Neural crest cell (in vitro differentiated cells): ENCODE data around the gene PDPN. TPM values are rescaled to one million over a fixed set of nuclear protein-coding genes. Genes with fewer than 3 reads are reported as not detected.

Experiments used
- DNase-seq: peaks from one replicate; pipeline ENCODE4 v3.0.0; 2021; ENCODE audit warnings: low read depth, mixed read lengths, low spot score
- H3K27ac Mint-ChIP-seq: one replicate; pipeline ENCODE4 v1.8.0; 2021; ENCODE audit warnings: mild to moderate bottlenecking, mixed read lengths; ENCODE audit not compliant: unreplicated experiment
- H3K27me3 Mint-ChIP-seq: 2 replicates; pipeline ENCODE4 v1.8.0; 2021; ENCODE audit warnings: low read depth, mild to moderate bottlenecking, mixed read lengths
- H3K36me3 Mint-ChIP-seq: 2 replicates; pipeline ENCODE4 v1.8.0; 2021; ENCODE audit warnings: low read depth, mild to moderate bottlenecking, mixed read lengths
- H3K4me1 Mint-ChIP-seq: 2 replicates; pipeline ENCODE4 v1.8.0; 2021; ENCODE audit warnings: mixed read lengths
- H3K4me3 Mint-ChIP-seq: one replicate; pipeline ENCODE4 v1.8.0; 2021; ENCODE audit warnings: mild to moderate bottlenecking, mixed read lengths
- H3K9me3 Mint-ChIP-seq: 2 replicates; pipeline ENCODE4 v1.8.0; 2021; ENCODE audit warnings: mixed read lengths
- CTCF ChIP-seq: fragments of 200-600 bp; sonication (generic); conservative IDR thresholded peaks from 2 replicates; pipeline ENCODE4 v1.5.0; 2021; ENCODE audit warnings: antibody characterized with exemption, mild to moderate bottlenecking
- total RNA-seq: library from RNA; stranded (reverse); gene quantifications from 2 replicates; pipeline ENCODE4 v1.2.1, GENCODE V29; 2021

The PDPN gene
- total RNA-seq, 1 donor from 2014 or later = 47.4 TPM

- H3K4me1 Mint-ChIP-seq = no peaks in the 10 kb centered on the region
- no peaks in the 10 kb centered on the region for H3K27me3 Mint-ChIP-seq
- H3K4me3 Mint-ChIP-seq = no peak overlapping the region
- H3K36me3 Mint-ChIP-seq = no peaks in the 10 kb centered on the region
- DNase-seq = no peak
- TF ChIP-seq CTCF = no peak
- H3K9me3 Mint-ChIP-seq = peaks cover 7% of the 10 kb centered on the region
- H3K27ac Mint-ChIP-seq = no peak overlapping the region
Observed at GRCh38 chr1:13643017-13643416, 59.4 kb downstream of the PDPN start.

- H3K4me3 Mint-ChIP-seq = no peak overlapping the region
Observed at GRCh38 chr1:13646521-13646920, 62.9 kb downstream of the PDPN start.

GRCh38 chr1:13651279-13651678 lies 67.6 kb downstream of the PDPN start:
- Mint-ChIP-seq H3K27ac (no peak overlapping the region), H3K4me1 (no peaks in the 10 kb centered on the region), H3K4me3 (no peak overlapping the region), H3K27me3 (no peaks in the 10 kb centered on the region), H3K9me3 (peaks cover 6% of the 10 kb centered on the region), H3K36me3 (peaks cover 5% of the 10 kb centered on the region)
- TF ChIP-seq CTCF = no peak
- DNase-seq = no peak

More at GRCh38 chr1:13646521-13646920, 62.9 kb downstream of the PDPN start:
- Mint-ChIP-seq H3K36me3 (peaks cover 5% of the 10 kb centered on the region), H3K27ac (no peak overlapping the region), H3K4me1 (no peaks in the 10 kb centered on the region), H3K9me3 (peaks cover 9% of the 10 kb centered on the region), H3K27me3 (no peaks in the 10 kb centered on the region)
- no peak for DNase-seq
- TF ChIP-seq CTCF = no peak

GRCh38 chr1:13652238-13652637 lies 68.6 kb downstream of the PDPN start:
- Mint-ChIP-seq H3K4me3 (no peak overlapping the region), H3K4me1 (no peaks in the 10 kb centered on the region), H3K27me3 (no peaks in the 10 kb centered on the region), H3K9me3 (peaks cover 6% of the 10 kb centered on the region), H3K36me3 (peaks cover 5% of the 10 kb centered on the region), H3K27ac (no peak overlapping the region)
- no peak for TF ChIP-seq CTCF
- DNase-seq = no peak

- no peak for TF ChIP-seq CTCF
Observed at GRCh38 chr1:13661539-13661938, 77.9 kb downstream of the PDPN start.

GRCh38 chr1:13662493-13662892 lies 78.9 kb downstream of the PDPN start:
- Mint-ChIP-seq H3K4me3 (no peak overlapping the region), H3K36me3 (peaks cover 3% of the 10 kb centered on the region), H3K27ac (no peak overlapping the region), H3K4me1 (no peaks in the 10 kb centered on the region), H3K27me3 (no peaks in the 10 kb centered on the region), H3K9me3 (peaks cover 3% of the 10 kb centered on the region)
- DNase-seq = no peak
- no peak for TF ChIP-seq CTCF

More at GRCh38 chr1:13661539-13661938, 77.9 kb downstream of the PDPN start:
- H3K9me3 Mint-ChIP-seq = peaks cover 3% of the 10 kb centered on the region
- DNase-seq = no peak
- no peak overlapping the region for H3K4me3 Mint-ChIP-seq
- H3K27ac Mint-ChIP-seq = no peak overlapping the region
- H3K36me3 Mint-ChIP-seq = peaks cover 3% of the 10 kb centered on the region
- H3K4me1 Mint-ChIP-seq = no peaks in the 10 kb centered on the region
- H3K27me3 Mint-ChIP-seq = no peaks in the 10 kb centered on the region
